Jurkat, Clone E6-1 (cell line): ENCODE data around the gene USP24.

Experiments used
- DNase-seq: peaks from one replicate; pipeline ENCODE4 v3.0.0-alpha.2; 2011; ENCODE audit warnings: low read depth, low spot score
- H3K4me3 ChIP-seq: 2 replicates; pipeline ENCODE4 v1.5.1; 2011; ENCODE audit warnings: mild to moderate bottlenecking, low read length, control low read depth, moderate library complexity

The USP24 gene

GRCh38 chr1:55063577-55063942, 151.6 kb downstream of the USP24 start:
- no peak overlapping the region for H3K4me3 ChIP-seq
- no peak for DNase-seq

DNA sequence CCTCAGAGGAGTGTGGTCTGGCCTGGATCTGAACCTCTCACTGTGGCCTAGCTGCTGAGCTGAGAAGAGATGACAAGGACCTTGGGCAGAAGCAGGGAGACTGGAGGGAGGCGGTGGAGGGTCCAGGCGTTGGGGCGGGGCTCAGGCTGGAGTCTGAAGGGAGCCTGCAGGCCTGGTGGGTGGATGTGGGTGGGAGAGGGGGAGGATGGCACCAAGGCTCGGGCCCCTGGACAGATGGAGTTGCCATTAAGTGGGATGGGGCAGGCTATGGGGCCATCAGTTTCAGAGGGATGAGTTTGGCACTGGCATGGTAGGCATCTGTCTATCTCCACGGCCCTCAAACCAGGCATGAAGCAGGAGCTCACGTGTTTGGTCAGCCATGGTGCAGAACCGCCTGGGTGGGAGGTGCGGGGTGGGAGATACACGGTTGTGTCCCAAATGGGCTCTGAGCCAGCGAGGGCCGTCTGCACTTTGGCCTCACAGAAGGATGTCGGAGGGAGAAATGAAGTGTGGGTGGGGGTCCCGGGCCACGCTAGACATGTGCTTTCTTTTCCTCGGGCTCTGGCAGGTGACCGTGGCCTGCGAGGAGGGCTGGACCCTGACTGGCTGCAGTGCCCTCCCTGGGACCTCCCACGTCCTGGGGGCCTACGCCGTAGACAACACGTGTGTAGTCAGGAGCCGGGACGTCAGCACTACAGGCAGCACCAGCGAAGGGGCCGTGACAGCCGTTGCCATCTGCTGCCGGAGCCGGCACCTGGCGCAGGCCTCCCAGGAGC, 152.2 kb downstream of the USP24 start:
- no peak overlapping the region for H3K4me3 ChIP-seq
- no peak for DNase-seq

- DNase-seq = no peak
- H3K4me3 ChIP-seq = no peak overlapping the region
Measured at GRCh38 chr1:55061706-55062321, 153.3 kb downstream of the USP24 start.

DNA sequence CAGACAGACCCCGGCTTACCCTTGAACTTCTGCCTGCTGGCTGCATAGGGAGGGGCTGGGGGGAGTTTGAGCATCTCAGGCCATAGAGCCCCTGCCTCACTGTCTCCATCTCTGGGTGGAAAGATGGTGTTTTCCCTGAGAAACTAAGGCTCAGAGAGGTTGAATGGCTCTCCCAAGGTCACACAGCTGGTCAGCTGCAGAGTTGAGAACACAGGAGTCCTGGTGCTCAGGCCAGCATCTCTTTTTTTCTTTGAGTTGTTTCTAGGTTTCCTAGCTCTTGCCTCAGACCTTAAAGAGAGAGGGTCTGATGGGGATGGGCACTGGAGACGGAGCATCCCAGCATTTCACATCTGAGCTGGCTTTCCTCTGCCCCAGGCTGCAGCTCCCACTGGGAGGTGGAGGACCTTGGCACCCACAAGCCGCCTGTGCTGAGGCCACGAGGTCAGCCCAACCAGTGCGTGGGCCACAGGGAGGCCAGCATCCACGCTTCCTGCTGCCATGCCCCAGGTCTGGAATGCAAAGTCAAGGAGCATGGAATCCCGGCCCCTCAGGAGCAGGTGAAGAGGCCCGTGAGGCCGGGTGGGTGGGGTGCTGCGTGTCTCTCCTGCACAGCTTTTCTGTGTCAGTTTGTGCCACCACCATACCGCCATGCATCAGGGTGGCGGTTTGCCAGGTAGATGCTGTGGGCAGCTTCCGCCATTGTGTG, 154.0 kb downstream of the USP24 start:
- H3K4me3 ChIP-seq = no peak overlapping the region
- no peak for DNase-seq

DNA sequence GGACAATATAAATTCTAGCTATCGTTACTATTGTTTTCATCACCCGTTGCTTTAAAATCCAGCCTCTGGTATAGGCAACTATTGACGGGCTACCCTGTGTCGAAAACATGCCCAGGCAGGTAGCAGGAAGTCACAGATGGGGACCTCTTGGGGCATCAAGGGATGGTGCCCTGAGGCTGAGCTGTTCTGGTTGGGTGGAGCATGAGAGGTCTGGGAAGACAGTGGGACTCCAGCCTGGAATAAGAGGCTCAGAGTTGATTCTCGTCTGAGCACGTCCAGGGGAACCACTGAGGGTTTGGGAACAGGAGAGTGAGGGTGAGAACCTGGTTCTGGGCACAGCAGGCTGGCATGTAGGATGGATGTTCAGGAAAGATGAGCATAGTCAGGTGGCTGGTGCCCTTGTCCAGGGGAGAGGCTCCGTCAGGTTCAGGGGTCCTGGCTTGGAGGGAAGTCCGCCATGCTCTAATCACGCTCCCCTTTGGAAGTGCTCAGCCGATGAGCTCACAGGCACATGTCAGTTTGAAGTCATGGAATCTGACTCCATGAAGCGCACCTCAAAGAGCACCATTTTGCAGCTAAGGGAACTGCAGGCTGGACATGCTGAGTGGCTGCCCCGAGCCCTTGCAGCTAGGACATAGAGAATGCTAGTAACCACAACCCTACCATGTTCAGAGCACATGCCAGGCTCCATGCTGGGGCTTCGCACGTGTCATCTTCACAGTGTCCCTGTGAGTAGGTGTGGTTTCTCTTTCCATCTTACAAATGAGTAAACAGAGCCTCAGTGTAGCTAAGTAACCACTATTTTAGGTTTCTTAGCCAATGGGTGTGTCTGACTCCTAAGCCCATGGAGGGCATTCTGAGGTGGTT, 154.8 kb downstream of the USP24 start:
- DNase-seq = no peak
- H3K4me3 ChIP-seq = no peak overlapping the region

GRCh38 chr1:55059302-55060132, 155.6 kb downstream of the USP24 start:
- no peak for DNase-seq
- H3K4me3 ChIP-seq = no peak overlapping the region

DNA sequence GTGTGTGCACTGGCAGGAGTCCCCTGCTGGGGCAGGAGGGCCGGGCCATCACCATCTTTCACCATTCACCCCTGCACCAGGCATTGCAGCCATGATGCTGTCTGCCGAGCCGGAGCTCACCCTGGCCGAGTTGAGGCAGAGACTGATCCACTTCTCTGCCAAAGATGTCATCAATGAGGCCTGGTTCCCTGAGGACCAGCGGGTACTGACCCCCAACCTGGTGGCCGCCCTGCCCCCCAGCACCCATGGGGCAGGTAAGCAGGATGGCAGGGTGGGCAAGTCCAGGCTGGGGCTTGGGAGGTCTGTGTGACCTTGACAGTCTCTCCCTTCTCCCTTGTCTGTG, 157.2 kb downstream of the USP24 start:
- H3K4me3 ChIP-seq = no peak overlapping the region

GRCh38 chr1:55057270-55057955, 157.8 kb downstream of the USP24 start:
- no peak for DNase-seq
- H3K4me3 ChIP-seq = no peak overlapping the region

More for the DNA sequence above, 157.2 kb downstream of the USP24 start:
- no peak for DNase-seq

GRCh38 chr1:55056632-55056992, 158.6 kb downstream of the USP24 start:
- no peak for DNase-seq
- H3K4me3 ChIP-seq = no peak overlapping the region

- H3K4me3 ChIP-seq = no peak overlapping the region
- DNase-seq = no peak
Measured at GRCh38 chr1:55055951-55056631, 159.1 kb downstream of the USP24 start.

DNA sequence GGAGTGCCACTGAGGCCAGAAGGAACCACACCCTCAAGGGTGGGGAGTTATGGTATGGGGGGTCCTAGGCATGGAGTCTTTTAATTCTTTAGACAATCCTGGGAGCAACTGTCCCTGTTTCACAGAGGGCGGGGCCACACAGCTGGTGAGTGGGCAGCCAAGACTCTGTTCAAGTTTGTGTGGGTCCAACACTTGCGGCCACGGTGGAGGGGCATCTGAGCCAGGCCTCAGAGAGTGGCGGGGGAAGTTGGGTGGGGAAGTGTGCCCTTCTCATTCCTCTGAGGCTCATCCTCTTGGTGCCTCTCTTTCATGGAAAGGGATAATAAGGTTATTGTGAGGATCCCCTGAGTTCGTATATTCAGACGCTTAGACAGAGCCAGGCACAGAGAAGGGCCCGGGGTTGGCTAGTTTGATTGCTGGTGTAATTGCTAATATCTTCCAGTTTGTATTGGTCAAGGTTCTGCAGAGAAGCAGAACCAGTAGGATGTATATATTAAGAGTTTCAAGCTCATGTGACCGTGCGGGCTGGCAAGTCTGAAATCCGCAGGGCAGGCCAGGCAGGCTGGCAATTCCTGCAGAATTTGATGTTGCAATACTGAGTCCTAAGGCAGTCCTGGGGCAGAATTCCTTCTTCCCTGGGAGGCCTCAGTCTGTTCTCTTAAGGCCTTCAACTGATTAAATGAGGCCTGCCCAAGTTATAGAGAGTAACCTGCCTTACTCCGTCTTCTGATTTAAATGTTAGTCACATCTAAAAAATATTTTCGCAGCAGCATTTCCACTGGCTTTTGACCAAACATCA, 159.9 kb downstream of the USP24 start:
- H3K4me3 ChIP-seq = no peak overlapping the region
- DNase-seq = no peak

GRCh38 chr1:55054396-55054795, 160.8 kb downstream of the USP24 start:
- no peak for DNase-seq
- H3K4me3 ChIP-seq = no peak overlapping the region

DNA sequence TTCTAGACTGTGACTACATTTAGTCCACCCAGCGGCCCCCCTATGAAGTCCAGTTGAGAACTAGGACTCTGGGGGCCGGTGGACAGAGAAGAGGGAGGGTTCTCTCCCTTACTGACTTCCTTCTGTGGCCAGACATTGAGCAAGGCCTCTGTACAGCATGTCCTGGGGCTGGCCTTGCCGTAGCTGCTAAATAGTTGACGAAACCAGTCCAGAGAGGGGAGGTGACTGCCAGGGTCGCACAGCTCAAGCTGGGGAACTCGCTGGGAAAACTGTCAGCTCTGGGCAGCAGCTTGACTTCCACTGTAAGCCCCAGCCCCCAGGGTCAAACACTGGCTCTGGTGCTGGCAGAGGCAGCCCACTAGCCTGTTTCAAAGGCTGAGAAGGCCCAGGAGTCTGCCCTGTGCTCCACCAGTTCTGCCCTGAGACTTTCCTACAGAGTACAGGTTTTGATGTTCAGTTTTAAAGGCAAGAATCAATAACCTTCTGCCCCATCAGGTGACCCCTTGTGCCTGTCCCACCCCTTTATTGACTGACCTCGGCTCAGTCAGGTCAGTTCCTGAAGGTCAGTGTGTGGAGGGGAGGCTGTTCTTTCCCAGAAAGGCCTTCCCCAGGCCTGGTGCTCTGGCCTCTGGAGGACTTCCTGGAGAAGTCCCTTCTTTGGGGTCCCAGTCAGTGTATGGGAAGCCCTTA, 161.8 kb downstream of the USP24 start:
- no peak for DNase-seq
- H3K4me3 ChIP-seq = no peak overlapping the region

GRCh38 chr1:55052221-55053142, 162.7 kb downstream of the USP24 start:
- no peak for DNase-seq
- no peak overlapping the region for H3K4me3 ChIP-seq

- no peak for DNase-seq
- no peak overlapping the region for H3K4me3 ChIP-seq
Measured at GRCh38 chr1:55051621-55052020, 163.5 kb downstream of the USP24 start.
